UCSD-AML1 (cell line): ENCODE data around the gene UGT3A2.

ENCODE experiments used
- DNase-seq: peaks from one replicate; lab custom pipeline; 2025; ENCODE audit not compliant: unreplicated experiment; lab: John Stamatoyannopoulos, UW

Gene UGT3A2, protein sequence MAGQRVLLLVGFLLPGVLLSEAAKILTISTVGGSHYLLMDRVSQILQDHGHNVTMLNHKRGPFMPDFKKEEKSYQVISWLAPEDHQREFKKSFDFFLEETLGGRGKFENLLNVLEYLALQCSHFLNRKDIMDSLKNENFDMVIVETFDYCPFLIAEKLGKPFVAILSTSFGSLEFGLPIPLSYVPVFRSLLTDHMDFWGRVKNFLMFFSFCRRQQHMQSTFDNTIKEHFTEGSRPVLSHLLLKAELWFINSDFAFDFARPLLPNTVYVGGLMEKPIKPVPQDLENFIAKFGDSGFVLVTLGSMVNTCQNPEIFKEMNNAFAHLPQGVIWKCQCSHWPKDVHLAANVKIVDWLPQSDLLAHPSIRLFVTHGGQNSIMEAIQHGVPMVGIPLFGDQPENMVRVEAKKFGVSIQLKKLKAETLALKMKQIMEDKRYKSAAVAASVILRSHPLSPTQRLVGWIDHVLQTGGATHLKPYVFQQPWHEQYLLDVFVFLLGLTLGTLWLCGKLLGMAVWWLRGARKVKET

GRCh38 chr5:36066540-36067210 lies at the start of gene UGT3A2:
TSS of gene UGT3A2 (minus strand) at chr5:36066882. CDS start at chr5:36066789, 93 bp downstream.
- no peak for DNase-seq

- no peak for DNase-seq
Observed at GRCh38 chr5:36111238-36111637, 44.6 kb upstream of the UGT3A2 start.

GRCh38 chr5:36108758-36109460 lies 42.2 kb upstream of the UGT3A2 start:
- DNase-seq = no peak

GRCh38 chr5:36105819-36106218 lies 39.1 kb upstream of the UGT3A2 start:
- no peak for DNase-seq

DNA sequence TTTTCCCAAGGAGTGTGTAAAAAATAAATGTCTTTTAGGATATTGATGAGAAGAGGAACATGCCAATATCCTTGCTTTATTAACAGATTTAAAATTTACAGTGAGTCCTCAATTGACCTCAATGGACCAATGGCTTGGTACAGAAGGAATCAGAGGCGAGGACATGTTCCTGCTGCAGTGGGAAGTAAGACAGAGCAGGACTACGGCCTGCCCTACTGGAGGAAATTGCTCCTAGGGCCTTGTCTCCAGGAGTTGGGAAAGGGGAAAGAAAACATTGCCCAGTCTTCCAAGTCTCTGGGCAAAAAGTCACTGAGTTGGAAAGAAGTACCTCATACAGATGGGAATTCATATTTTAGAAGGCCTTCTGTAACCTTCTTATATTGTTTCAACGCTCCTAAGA lies 33.1 kb upstream of the UGT3A2 start:
- no peak for DNase-seq

GRCh38 chr5:36096486-36096885 lies 29.8 kb upstream of the UGT3A2 start:
- no peak for DNase-seq

- no peak for DNase-seq
Observed at GRCh38 chr5:36089989-36090388, 23.3 kb upstream of the UGT3A2 start.

GRCh38 chr5:36079200-36079781 lies 12.6 kb upstream of the UGT3A2 start:
- no peak for DNase-seq

DNA sequence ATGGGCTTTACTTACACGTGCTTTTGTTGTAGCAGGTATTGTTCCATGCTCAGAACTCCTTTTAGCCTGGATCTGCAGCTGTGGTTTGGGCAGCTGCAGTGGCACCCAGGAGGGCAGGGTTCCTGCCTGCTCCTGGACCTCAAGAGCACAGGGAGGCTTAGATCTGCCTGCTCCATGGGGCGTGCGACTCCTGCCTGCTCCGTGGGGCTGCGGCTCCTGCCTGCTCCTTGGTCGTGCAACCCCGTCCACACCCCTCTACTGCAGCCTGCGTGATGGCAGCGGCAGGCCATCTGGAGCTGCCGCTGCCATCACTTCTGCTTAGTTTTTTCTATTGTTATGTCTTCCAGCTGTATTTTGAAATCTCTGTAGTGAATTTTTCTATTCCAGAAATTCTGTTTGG lies 11.7 kb upstream of the UGT3A2 start:
- DNase-seq = no peak

GRCh38 chr5:36073595-36074216 lies 7.0 kb upstream of the UGT3A2 start:
- DNase-seq = no peak

GRCh38 chr5:36070687-36071571 lies 4.2 kb upstream of the UGT3A2 start:
- no peak for DNase-seq

GRCh38 chr5:36068751-36069281 lies 2.1 kb upstream of the UGT3A2 start:
- DNase-seq = no peak

- DNase-seq = no peak
Observed at GRCh38 chr5:36066001-36066539, 612 bp downstream of the UGT3A2 start.

DNA sequence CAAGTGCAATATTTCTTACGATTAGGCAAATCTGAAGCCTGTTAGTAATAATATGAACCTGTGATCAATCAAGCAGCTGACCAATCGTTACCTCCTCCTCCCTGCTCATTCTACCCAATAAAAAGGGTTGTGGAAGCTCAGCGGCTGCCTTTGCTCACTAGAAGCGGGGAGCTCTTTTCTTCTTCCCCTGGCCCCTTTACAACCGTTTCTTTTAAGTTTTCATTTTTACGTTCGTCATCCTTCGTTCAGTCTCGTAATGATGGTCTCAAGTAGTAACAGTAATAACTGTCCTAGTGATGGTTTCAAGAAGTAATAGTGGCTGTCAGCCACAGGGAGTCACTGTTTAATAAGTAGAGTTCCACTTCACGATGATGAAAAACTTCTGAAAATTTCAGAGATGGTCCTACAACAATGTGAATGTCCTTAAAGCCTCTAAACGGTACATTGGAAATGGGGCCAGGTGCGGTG lies 6.2 kb downstream of the UGT3A2 start:
- DNase-seq = no peak

DNA sequence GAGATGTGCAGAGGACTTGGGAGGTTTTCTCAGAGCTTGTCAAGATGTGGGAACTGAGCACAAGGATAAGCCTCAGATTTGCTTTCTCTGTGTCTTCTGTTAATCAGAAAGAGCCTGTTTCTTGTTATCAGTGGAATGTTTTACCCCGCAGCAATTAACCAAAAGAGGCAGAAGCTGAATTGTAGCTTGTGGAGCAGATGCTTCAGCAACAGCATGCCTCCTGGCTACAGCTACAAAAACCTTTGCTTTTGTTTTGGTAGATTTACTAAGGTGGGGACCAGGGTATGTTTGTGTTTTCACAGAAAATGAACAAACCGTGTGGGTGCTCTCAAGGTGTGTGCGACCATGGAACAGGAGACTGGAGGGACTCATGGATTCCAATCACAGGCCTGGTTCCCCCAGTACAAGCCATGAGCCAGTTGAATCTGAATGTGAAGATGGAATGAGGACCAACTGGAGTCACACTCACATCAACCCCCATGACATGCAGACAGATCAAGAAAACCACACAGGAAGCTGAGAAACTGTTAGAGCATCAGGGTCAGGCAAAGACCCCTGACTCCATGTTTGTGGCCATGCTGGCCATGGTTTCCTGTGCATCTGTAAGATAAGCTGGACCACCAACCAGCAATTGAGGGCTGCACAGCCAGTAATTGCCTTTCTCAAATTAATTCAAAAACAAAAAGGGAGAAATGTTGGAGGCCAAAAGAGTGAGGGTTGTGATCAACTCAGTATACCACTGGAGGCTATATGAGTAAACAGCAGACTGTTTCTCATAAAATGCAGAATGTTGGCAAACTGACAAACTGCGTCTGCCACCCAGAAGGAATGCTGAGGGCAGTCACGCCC lies 6.9 kb downstream of the UGT3A2 start:
- DNase-seq = no peak

- DNase-seq = no peak
Observed at GRCh38 chr5:36058776-36059175, 7.9 kb downstream of the UGT3A2 start.

DNA sequence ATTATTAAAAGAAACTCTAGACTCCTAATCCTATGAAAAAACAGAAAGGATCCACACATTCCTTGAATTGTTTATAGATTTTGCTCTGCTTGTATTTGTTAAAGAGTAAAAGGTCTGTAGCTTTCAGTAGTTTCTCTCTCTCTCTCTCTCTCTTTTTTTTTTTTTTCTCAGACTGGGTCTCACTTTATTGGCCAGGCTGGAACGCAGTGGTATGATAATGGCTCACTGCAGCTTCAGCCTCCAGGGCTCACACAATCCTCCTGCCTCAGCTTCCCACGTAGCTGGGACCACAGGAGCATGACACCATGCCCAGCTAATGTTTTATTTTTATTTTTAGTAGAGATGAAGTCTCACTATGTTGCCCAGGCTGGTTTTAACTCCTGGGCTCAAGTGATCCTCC lies 9.3 kb downstream of the UGT3A2 start:
- DNase-seq = no peak

GRCh38 chr5:36056422-36056821 lies 10.3 kb downstream of the UGT3A2 start:
- no peak for DNase-seq
